Loucy (cell line): ENCODE data around the gene EOLA2.
"Not testable (repeated sequence)": the region's sequence is repeated elsewhere in the genome, so short reads cannot be mapped to it uniquely, and the experiment has no call there.

Source experiments
- CTCF ChIP-seq: fragments of 200-600 bp; sonication (generic); conservative IDR thresholded peaks from 2 replicates; pipeline ENCODE4 v1.5.1; 2014; ENCODE audit warnings: mild to moderate bottlenecking, antibody characterized with exemption, low read length
- EZH2phosphoT487 ChIP-seq: fragments of 200-600 bp; IDR thresholded peaks from 2 replicates; pipeline ENCODE4 v1.6.1; 2018; ENCODE audit warnings: antibody characterized with exemption, mild to moderate bottlenecking, moderate library complexity, borderline replicate concordance

DNA sequence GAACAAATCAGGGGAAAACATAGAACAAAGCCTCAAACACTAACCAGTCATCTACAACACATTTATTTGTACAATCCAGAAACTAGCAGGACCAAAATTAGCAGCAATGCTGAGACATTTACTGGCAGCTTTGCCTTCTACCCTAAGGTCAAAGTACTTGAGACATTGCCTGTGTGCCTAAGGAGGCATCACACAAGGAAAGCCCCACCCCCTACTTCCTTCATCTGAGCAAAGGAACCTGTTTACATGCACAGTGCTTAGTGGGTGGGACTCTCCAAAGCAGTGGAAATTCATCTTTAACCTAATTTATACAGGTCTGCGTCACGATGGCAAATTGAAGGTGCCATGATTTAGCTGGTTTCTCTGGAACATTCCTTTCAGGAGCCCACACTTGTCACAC lies 6.1 kb downstream of the EOLA2 start:
- TF ChIP-seq CTCF, EZH2phosphoT487: not testable (repeated sequence)
